Erythroblast (primary cell): ENCODE data around the gene NOL4L.

Experiments used
- DNase-seq, 2 experiments: peaks; one replicate each; lab custom pipeline; 2025; lab: John Stamatoyannopoulos, UW
- GATA1 ChIP-seq: IDR thresholded peaks from 2 replicates; pipeline ENCODE4 v1.6.1; 2011; ENCODE audit warnings: low read depth, mild to moderate bottlenecking, control low read depth, low read length, moderate library complexity
- POLR2A ChIP-seq: IDR thresholded peaks from 2 replicates; pipeline ENCODE4 v1.6.1; 2011; ENCODE audit warnings: mild to moderate bottlenecking, low read length

Gene NOL4L

GRCh38 chr20:32622585-32623468 is 37.7 kb upstream of the NOL4L start:
- TF ChIP-seq POLR2A = no peak
- no peak for TF ChIP-seq GATA1
- no peak for DNase-seq

DNA sequence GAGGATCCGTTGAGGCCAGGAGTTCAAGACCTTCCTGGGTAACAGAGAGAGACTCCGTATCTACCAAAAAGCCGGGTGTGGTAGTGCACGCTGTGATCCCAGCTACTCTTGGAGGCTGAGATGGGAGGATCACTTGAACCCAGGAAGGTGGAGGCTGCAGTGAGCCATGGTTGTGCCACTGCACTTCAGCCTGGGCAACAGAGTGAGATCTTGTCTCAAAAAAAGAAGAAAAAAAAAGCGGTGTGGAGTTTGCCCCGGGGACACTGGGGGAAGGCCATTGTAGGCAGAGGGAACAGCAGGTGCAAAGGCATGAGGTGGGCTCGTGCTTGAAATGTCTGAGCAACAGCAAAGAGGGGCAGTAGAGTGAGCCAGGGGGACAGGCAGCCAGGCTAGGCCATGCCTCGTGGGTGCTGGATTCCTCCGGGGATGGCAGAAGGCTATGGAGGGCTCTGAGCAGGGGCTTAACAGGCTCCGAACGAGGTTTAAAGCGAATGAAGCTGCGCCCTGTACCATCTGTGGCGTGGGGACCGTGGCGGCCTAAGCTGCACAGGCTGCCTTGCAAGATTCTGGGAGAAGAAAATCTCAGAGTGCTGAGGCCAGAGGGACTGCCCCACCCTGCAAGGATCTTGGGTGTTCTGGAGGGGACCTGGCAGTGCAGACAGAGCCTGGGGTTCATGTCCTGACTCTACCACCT is 36.9 kb upstream of the NOL4L start:
- DNase-seq = no peak
- no peak for TF ChIP-seq GATA1
- no peak for TF ChIP-seq POLR2A

DNA sequence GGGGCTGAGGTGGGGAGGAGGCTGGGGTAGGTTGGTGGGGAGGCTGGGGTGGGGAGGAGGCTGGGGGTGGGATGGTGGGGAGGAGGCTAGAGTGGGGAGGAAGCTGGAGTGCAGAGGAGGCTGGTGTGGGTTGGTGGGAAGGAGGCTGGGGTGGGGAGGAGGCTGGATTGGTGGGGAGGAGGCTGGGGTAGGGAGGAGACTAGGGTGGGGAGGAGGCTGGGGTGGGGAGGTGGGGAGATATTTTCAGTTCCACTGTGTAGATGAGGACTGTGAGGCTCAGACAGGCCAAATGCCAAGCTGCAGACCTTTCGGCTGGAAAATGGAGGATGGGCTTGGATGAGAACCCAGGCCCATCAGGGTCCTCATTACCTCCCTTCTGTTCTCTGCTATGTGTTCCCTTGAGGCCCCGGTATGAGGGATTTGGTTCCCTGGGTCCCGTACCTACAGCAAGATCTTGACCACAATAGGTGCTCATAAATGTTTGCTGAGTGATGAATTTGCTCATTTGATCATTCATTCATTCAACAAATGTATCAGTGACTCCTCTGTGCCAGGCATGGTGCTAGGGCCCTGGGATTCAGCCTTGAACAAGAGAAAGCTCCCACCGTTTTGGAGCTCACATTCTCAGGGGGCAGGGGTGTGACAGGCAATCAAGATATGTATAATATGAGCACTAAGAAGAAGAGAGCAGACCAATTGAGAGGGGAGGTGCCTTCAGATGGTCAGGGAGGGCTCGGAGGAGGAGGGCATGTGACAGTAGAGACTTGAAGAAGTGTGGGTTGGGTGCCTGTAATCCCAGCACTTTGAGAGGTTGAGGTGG is 36.1 kb upstream of the NOL4L start:
- TF ChIP-seq GATA1 (no peak), POLR2A (no peak)
- peak; percentile 16 to 40 for DNase-seq

GRCh38 chr20:32619586-32619985 is 34.5 kb upstream of the NOL4L start:
- TF ChIP-seq POLR2A (no peak), GATA1 (no peak)

DNA sequence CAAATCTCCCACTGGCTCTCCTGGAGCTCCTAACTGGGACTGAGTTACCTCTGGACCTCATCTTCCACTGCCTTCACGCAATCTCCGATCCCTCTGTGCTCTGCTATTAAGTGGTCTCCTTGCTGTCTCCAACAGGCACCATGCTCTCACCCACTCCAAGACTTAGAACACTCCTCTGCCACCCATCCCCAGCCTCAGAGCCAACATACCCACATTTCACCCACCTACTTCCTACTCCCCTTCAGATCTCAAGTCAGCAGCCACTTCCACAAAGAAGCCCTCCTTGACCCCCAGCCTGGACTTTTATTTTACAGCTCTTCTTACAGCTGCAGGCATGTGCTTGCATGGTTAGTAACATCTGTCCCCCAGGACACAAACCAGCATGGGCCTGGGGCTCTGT is 29.6 kb upstream of the NOL4L start:
- DNase-seq = no peak
- TF ChIP-seq POLR2A (no peak), GATA1 (no peak)

More at GRCh38 chr20:32619586-32619985, 34.5 kb upstream of the NOL4L start:
- no peak for DNase-seq

- DNase-seq = no peak
- TF ChIP-seq POLR2A (no peak), GATA1 (no peak)
Observed at GRCh38 chr20:32614303-32614702, 29.2 kb upstream of the NOL4L start.

GRCh38 chr20:32613192-32614053 is 28.3 kb upstream of the NOL4L start:
- DNase-seq = no peak
- TF ChIP-seq POLR2A (no peak), GATA1 (no peak)

DNA sequence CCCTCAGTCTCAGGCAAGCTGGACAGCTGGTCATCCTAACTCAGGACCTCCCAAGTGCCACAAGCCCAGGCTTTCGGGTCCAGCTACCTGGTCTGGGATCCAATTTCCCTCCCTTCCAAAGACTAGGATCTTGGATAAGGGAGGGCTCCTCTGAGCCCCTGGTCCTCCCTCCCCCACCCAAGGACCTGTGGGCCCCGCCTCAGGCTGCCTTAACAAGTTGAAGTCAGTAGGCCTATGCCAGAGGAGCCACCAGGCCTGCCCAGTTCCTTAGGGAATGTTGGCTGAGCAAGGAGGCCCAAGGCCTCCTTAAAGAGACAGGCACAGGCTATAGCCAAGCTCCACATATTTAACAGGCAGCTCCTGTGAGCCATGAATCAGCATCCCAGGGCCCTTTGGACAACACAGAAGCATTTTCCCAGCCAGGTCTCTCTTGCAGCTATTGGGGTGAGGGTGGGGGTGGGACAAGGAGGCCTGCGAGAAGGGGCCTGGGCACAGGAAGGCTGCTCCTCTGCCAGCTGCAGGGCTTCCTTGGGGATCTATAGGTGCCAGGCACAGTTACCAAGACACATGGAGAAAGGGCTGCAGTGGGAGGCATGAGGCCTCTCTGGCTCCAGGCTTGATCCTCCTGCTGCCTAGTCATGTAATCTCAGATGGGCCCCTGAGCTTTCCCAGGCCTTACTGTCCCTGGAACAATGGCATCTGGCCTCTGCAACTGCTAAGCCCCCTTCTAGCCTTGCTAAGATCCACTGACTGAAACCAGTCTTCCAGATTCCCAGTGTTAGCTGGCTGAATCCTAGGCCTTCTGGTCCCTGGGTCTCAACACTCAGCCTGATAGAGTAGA is 27.4 kb upstream of the NOL4L start:
- no peak for TF ChIP-seq POLR2A
- no peak for TF ChIP-seq GATA1
- no peak for DNase-seq

DNA sequence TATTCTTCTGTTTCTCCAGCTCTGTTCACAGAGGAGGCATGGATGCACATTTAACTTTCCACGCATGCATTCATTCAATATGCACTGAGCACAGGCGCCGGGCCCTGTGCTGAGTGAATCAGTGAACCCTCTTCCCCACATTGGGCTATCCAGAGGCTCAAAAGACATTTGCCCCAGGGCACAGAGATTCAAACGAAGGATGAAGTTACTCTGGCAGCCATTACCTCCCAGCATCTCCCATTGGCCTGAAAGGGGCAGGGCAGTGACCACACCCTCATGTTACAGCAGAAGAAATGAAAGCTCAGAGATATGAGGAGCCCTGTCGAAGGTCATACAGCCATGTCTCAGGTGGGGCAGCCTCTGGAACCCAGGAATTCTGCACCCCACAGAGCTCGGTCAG is 26.7 kb upstream of the NOL4L start:
- no peak for DNase-seq
- no peak for TF ChIP-seq POLR2A
- TF ChIP-seq GATA1 = no peak

DNA sequence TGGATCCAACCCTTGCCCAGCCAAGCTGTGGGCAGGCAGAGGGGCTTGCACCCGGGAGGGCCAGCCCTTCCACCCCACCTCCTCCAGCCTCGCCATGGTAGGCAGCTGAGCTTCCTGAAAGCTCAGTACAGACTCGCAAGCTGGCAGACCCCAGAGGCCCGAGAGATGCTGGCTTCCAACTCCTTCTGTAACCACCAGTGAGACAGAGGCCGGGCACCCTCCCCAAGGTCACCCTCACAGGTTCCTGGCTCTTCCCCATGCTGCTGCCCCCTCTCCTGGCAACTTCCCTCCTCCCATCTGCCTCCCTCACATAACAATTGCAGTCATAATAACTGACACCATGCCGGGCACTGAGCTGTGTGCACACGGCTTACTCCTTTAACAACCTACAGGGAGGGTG is 26.2 kb upstream of the NOL4L start:
- no peak for DNase-seq
- TF ChIP-seq POLR2A (no peak), GATA1 (no peak)

GRCh38 chr20:32610472-32611218 is 25.5 kb upstream of the NOL4L start:
- TF ChIP-seq POLR2A (no peak), GATA1 (no peak)
- no peak for DNase-seq
